Naive thymus-derived CD8-positive, alpha-beta T cell (primary cell): ENCODE measurements around the gene AZU1. TPM values are rescaled to one million over a fixed set of nuclear protein-coding genes. Genes with fewer than 3 reads are reported as not detected.
A peak's percentile ranks its signal among the peaks of the same experiment; 100 is the strongest.

Source experiments
- ATAC-seq, 2 donors: fragments of 150-1000 bp; cut with Tn5 transposase in 1 of 2; sonication (Bioruptor Pico), chemical (Tn5 transposase) in 1 of 2; 1 replicate in 1 of 2; 2 replicates in 1 of 2; pipeline ENCODE4 v1.10.0; 2021; ENCODE audit warnings: mild to moderate bottlenecking in 2 of 2, moderate library complexity in 2 of 2
- POLR2A ChIA-PET: fragments of 350-600 bp; sonication (Branson Sonifier 250); formaldehyde crosslinking; loops from one replicate; lab custom pipeline; 2021; ENCODE audit warnings: antibody characterized with exemption; lab: Charles Lee
- DNase-seq, 10 donors: peaks; one replicate each; pipeline versions ENCODE4 v3.0.0 to v3.0.0-alpha.2; 2020 to 2022
- H3K27ac Mint-ChIP-seq, 10 donors: one replicate each; pipeline ENCODE4 v1.8.0; 2020 to 2022; ENCODE audit warnings: mild to moderate bottlenecking in 10 of 10, mixed read lengths in 10 of 10, moderate library complexity in 4 of 10, inconsistent platforms in 1 of 10
- H3K27me3 Mint-ChIP-seq, 5 donors: one replicate each; pipeline ENCODE4 v1.8.0; 2021 to 2022; ENCODE audit warnings: mixed read lengths in 5 of 5
- H3K36me3 Mint-ChIP-seq, 3 donors: one replicate each; pipeline ENCODE4 v1.8.0; 2020 to 2022; ENCODE audit warnings: mixed read lengths in 3 of 3, mild to moderate bottlenecking in 2 of 3, inconsistent platforms in 1 of 3
- H3K4me1 Mint-ChIP-seq, 4 donors: one replicate each; pipeline ENCODE4 v1.8.0; 2021 to 2022; ENCODE audit warnings: mixed read lengths in 4 of 4
- H3K4me3 Mint-ChIP-seq, 10 donors: one replicate each; pipeline ENCODE4 v1.8.0; 2020 to 2022; ENCODE audit warnings: mild to moderate bottlenecking in 10 of 10, mixed read lengths in 10 of 10, moderate library complexity in 6 of 10, inconsistent platforms in 1 of 10
- H3K9me3 Mint-ChIP-seq, 9 donors: one replicate each; pipeline ENCODE4 v1.8.0; 2020 to 2022; ENCODE audit warnings: mixed read lengths in 9 of 9, mild to moderate bottlenecking in 3 of 9, inconsistent platforms in 1 of 9, moderate library complexity in 1 of 9
- polyA plus RNA-seq, 3 donors: library from polyadenylated mRNA; unstranded; fragments of 300-500 nt; fragmentation: Illumina TruSeq; gene quantifications; one replicate each; pipeline ENCODE4 v1.2.3, GENCODE V29; 2021
- total RNA-seq, 8 experiments: library from RNA in 2 of 8; stranded (reverse) in 2 of 8; gene quantifications; one replicate each; pipeline ENCODE4 v1.2.3 and lab custom pipeline; 2021 to 2026

The AZU1 gene
- total and polyA plus RNA-seq, 5 experiments from 2014 or later, result 0.21 to 0.36 TPM; not detected in 3

GRCh38 chr19:791007-791566 lies 36.5 kb upstream of the AZU1 start:
- Mint-ChIP-seq H3K36me3 (no peaks in the 10 kb centered on the region), H3K27ac (peak overlapping the region in 1 of 10 donors; percentile 24), H3K27me3 (peaks cover 0 to 14% (median 6%) of the 10 kb centered on the region in 5 donors), H3K9me3 (no peaks in the 10 kb centered on the region), H3K4me3 (no peak overlapping the region), H3K4me1 (peaks cover 0 to 12% (median 7%) of the 10 kb centered on the region in 4 donors)
- no peak for DNase-seq
- no peak for ATAC-seq
- POLR2A ChIA-PET, result interaction anchor here (0.6 kb wide), 1 partner anchor 31 kb away, joined by 3 read pairs; no protein-coding TSS in a partner anchor

GRCh38 chr19:791567-792305 lies 35.9 kb upstream of the AZU1 start:
- Mint-ChIP-seq H3K4me3 (no peak overlapping the region), H3K27ac (no peak overlapping the region), H3K27me3 (peaks cover 0 to 14% (median 6%) of the 10 kb centered on the region in 5 donors), H3K36me3 (no peaks in the 10 kb centered on the region), H3K9me3 (no peaks in the 10 kb centered on the region), H3K4me1 (peaks cover 2 to 12% (median 9%) of the 10 kb centered on the region in 4 donors)
- POLR2A ChIA-PET, result interaction anchor here (0.6 kb wide), 1 partner anchor 30 kb away, joined by 3 read pairs; no protein-coding TSS in a partner anchor
- no peak for DNase-seq
- ATAC-seq, result no peak

GRCh38 chr19:792306-792885 lies 35.2 kb upstream of the AZU1 start:
- H3K27ac Mint-ChIP-seq, result no peak overlapping the region
- H3K4me3 Mint-ChIP-seq, result no peak overlapping the region
- no peak for ATAC-seq
- peaks cover 0 to 14% (median 6%) of the 10 kb centered on the region in 5 donors for H3K27me3 Mint-ChIP-seq
- POLR2A ChIA-PET, result interaction anchor here (0.6 kb wide), 1 partner anchor 796 kb away, joined by 9 read pairs; no protein-coding TSS in a partner anchor
- no peak for DNase-seq
- H3K9me3 Mint-ChIP-seq, result no peaks in the 10 kb centered on the region
- H3K36me3 Mint-ChIP-seq, result no peaks in the 10 kb centered on the region
- peaks cover 4 to 13% (median 11%) of the 10 kb centered on the region in 4 donors for H3K4me1 Mint-ChIP-seq

- no peak for DNase-seq
- H3K4me3 Mint-ChIP-seq, result no peak overlapping the region
- POLR2A ChIA-PET, result no interaction called here
- H3K36me3 Mint-ChIP-seq, result no peaks in the 10 kb centered on the region
- H3K27ac Mint-ChIP-seq, result no peak overlapping the region
- peaks cover 0 to 13% (median 6%) of the 10 kb centered on the region in 5 donors for H3K27me3 Mint-ChIP-seq
- H3K9me3 Mint-ChIP-seq, result no peaks in the 10 kb centered on the region
- no peak for ATAC-seq
- H3K4me1 Mint-ChIP-seq, result peaks cover 6 to 16% (median 11%) of the 10 kb centered on the region in 4 donors
Measured at GRCh38 chr19:793806-794205, 33.8 kb upstream of the AZU1 start.

GRCh38 chr19:795073-795611 lies 32.5 kb upstream of the AZU1 start:
- Mint-ChIP-seq H3K4me1 (peaks cover 8 to 21% (median 16%) of the 10 kb centered on the region in 4 donors), H3K9me3 (no peaks in the 10 kb centered on the region), H3K4me3 (peak overlapping the region in 4 of 10 donors; percentile 2 to 42 (median 22)), H3K27me3 (peaks cover 0 to 6% (median 0%) of the 10 kb centered on the region in 5 donors), H3K27ac (no peak overlapping the region), H3K36me3 (peaks cover 0 to 9% (median 0%) of the 10 kb centered on the region in 3 donors)
- DNase-seq, result no peak
- no peak for ATAC-seq
- POLR2A ChIA-PET, result interaction anchor here (0.6 kb wide), 2 partner anchors 78 to 350 kb away, joined by 3 read pairs; no protein-coding TSS in a partner anchor

- Mint-ChIP-seq H3K9me3 (no peaks in the 10 kb centered on the region), H3K36me3 (peaks cover 0 to 15% (median 0%) of the 10 kb centered on the region in 3 donors), H3K4me3 (peak overlapping the region in 8 of 10 donors; percentile 2 to 96 (median 14)), H3K27me3 (peaks cover 0 to 3% (median 0%) of the 10 kb centered on the region in 5 donors), H3K4me1 (peaks cover 13 to 27% (median 23%) of the 10 kb centered on the region in 4 donors), H3K27ac (no peak overlapping the region)
- DNase-seq (no peak), ATAC-seq (no peak)
- POLR2A ChIA-PET, result interaction anchor here (0.6 to 2.2 kb wide), 5 partner anchors 8 to 349 kb away, joined by 3 to 7 read pairs (median 4); partner anchors contain the start of gene RNF126
Measured at GRCh38 chr19:795691-796581, 31.7 kb upstream of the AZU1 start.

GRCh38 chr19:796692-797527 lies 30.7 kb upstream of the AZU1 start, which contains the start of gene PTBP1:
Gene PTBP1 (plus strand): TSS chr19:797452. CDS start chr19:797498, 46 bp downstream.
- ATAC-seq (peak; percentile 84 to 87), DNase-seq (peak; percentile 97 to 100 (median 100))
- Mint-ChIP-seq H3K27ac (peak within 1 kb of the TSS; percentile 88 to 96 (median 94)), H3K27me3 (no peaks in the 10 kb centered on the region), H3K9me3 (no peaks in the 10 kb centered on the region), H3K4me3 (peak within 1 kb of the TSS; percentile 88 to 97 (median 95)), H3K4me1 (peaks cover 17 to 37% (median 33%) of the 10 kb centered on the region in 4 donors), H3K36me3 (peaks cover 0 to 15% (median 0%) of the 10 kb centered on the region in 3 donors)
- POLR2A ChIA-PET, result interaction anchor here (0.6 to 2.5 kb wide), 9 partner anchors 9 to 379 kb away, joined by 3 to 10 read pairs (median 5); partner anchors contain the start of genes ARHGAP45, KISS1R, MED16 and RNF126

- peak overlapping the region; percentile 31 to 96 (median 92) for H3K27ac Mint-ChIP-seq
- peaks cover 0 to 17% (median 0%) of the 10 kb centered on the region in 3 donors for H3K36me3 Mint-ChIP-seq
- H3K9me3 Mint-ChIP-seq, result no peaks in the 10 kb centered on the region
- DNase-seq, result peak; percentile 75 to 92 (median 86)
- H3K27me3 Mint-ChIP-seq, result no peaks in the 10 kb centered on the region
- H3K4me1 Mint-ChIP-seq, result peaks cover 22 to 45% (median 41%) of the 10 kb centered on the region in 4 donors
- ATAC-seq, result peak; percentile 9 to 15
- POLR2A ChIA-PET, result interaction anchor here (0.6 to 2.5 kb wide), 13 partner anchors 11 to 1145 kb away, joined by 3 to 10 read pairs (median 4); partner anchors contain the start of genes CIRBP, KISS1R, RNF126 and RNU6-9
- peak overlapping the region; percentile 88 to 97 (median 90) for H3K4me3 Mint-ChIP-seq
Measured at GRCh38 chr19:797528-798414, 29.9 kb upstream of the AZU1 start.

- Mint-ChIP-seq H3K27ac (peak overlapping the region; percentile 77 to 95 (median 92)), H3K4me3 (peak overlapping the region; percentile 82 to 95 (median 88)), H3K4me1 (peaks cover 22 to 52% (median 47%) of the 10 kb centered on the region in 4 donors), H3K9me3 (no peaks in the 10 kb centered on the region), H3K27me3 (no peaks in the 10 kb centered on the region), H3K36me3 (peaks cover 0 to 25% (median 0%) of the 10 kb centered on the region in 3 donors)
- no peak for ATAC-seq
- no peak for DNase-seq
- POLR2A ChIA-PET, result interaction anchor here (0.9 to 2.5 kb wide), 12 partner anchors 10 to 1144 kb away, joined by 3 to 10 read pairs (median 4); partner anchors contain the start of genes CIRBP, RNF126, RNU6-9 and WDR18
Measured at GRCh38 chr19:798415-799075, 29.1 kb upstream of the AZU1 start.
